ENCODE data around the gene FAM13C. TPM values are rescaled to one million over a fixed set of nuclear protein-coding genes. Genes with fewer than 3 reads are reported as not detected.

Gene FAM13C
- total RNA-seq, 6 experiments from 2014 or later = 0.49 to 7.4 (median 1.5) TPM

- ATAC-seq (peak; percentile 93 to 98 (median 97)), DNase-seq (peak in 2 of 3 donors; percentile 65 to 66)
- H3K4me3 ChIP-seq = no peak overlapping the region
- H3K36me3 ChIP-seq = no peaks in the 10 kb centered on the region
- H3K27ac ChIP-seq = peak overlapping the region; percentile 56 to 72 (median 70)
- no peaks in the 10 kb centered on the region for H3K9me3 ChIP-seq
- no peak for TF ChIP-seq POLR2A (IDR thresholded peaks at IDR 0.05)
- TF ChIP-seq, protein P1, sequence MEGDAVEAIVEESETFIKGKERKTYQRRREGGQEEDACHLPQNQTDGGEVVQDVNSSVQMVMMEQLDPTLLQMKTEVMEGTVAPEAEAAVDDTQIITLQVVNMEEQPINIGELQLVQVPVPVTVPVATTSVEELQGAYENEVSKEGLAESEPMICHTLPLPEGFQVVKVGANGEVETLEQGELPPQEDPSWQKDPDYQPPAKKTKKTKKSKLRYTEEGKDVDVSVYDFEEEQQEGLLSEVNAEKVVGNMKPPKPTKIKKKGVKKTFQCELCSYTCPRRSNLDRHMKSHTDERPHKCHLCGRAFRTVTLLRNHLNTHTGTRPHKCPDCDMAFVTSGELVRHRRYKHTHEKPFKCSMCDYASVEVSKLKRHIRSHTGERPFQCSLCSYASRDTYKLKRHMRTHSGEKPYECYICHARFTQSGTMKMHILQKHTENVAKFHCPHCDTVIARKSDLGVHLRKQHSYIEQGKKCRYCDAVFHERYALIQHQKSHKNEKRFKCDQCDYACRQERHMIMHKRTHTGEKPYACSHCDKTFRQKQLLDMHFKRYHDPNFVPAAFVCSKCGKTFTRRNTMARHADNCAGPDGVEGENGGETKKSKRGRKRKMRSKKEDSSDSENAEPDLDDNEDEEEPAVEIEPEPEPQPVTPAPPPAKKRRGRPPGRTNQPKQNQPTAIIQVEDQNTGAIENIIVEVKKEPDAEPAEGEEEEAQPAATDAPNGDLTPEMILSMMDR (IDR thresholded peaks at IDR 0.05) = no peak
- no peaks in the 10 kb centered on the region for H3K27me3 ChIP-seq
- WGBS (ENCODE audit: insufficient coverage, low coverage, low lambda C conversion rate, missing lambda C conversion rate) = 25% methylated on average over 1 of the region's 2 CpGs
- intact Hi-C loops (cut with DNase I) = no loop called here
- H3K4me1 ChIP-seq = peaks cover 0 to 23% (median 8%) of the 10 kb centered on the region in 4 donors
Measured at GRCh38 chr10:59323036-59323459, 39.3 kb downstream of the FAM13C start.

GRCh38 chr10:59322131-59322530, 40.2 kb downstream of the FAM13C start:
- peak in 1 of 3 donors; percentile 22 for DNase-seq
- TF ChIP-seq POLR2A (IDR thresholded peaks at IDR 0.05) = no peak
- TF ChIP-seq, protein P1 (IDR thresholded peaks at IDR 0.05) = no peak
- Histone ChIP-seq H3K27me3 (no peaks in the 10 kb centered on the region), H3K9me3 (no peaks in the 10 kb centered on the region), H3K27ac (peak overlapping the region; percentile 56 to 72 (median 70)), H3K4me1 (peaks cover 0 to 23% (median 8%) of the 10 kb centered on the region in 4 donors), H3K36me3 (no peaks in the 10 kb centered on the region), H3K4me3 (no peak overlapping the region)
- WGBS (ENCODE audit: insufficient coverage, low coverage, low lambda C conversion rate, missing lambda C conversion rate) = 32% methylated on average over 4 of the region's 4 CpGs
- peak; percentile 34 to 81 (median 52) for ATAC-seq
- intact Hi-C loops (cut with DNase I) = no loop called here

- Histone ChIP-seq H3K4me1 (peaks cover 0 to 32% (median 8%) of the 10 kb centered on the region in 4 donors), H3K36me3 (no peaks in the 10 kb centered on the region), H3K27ac (no peak overlapping the region), H3K9me3 (no peaks in the 10 kb centered on the region), H3K27me3 (no peaks in the 10 kb centered on the region), H3K4me3 (no peak overlapping the region)
- 31% methylated on average over 5 of the region's 5 CpGs for WGBS (ENCODE audit: insufficient coverage, low coverage, low lambda C conversion rate, missing lambda C conversion rate)
- TF ChIP-seq, protein P1 (IDR thresholded peaks at IDR 0.05) = no peak
- TF ChIP-seq POLR2A (IDR thresholded peaks at IDR 0.05) = no peak
- intact Hi-C loops (cut with DNase I) = no loop called here
- DNase-seq = no peak
- no peak for ATAC-seq
Measured at GRCh38 chr10:59320355-59320754, 42.0 kb downstream of the FAM13C start.

DNA sequence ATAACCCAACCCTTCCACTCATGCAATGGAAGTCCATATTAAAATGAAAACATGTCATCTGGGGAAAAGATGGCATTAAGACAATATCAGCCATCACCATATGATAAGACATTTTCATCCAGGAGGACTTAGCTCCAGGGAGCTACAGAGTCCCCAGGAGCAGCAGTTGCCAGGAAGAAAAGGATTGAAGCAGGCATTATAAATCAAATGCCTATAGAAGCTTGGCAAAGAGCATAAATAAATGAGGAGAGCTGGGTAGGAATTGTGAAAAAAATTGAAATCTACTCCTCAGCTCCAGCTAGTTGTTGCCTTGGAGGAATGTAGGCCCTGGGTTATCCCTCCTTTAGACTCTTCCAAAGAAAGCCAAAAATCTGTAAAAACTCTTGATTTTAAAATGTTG, 42.5 kb downstream of the FAM13C start:
- ATAC-seq (no peak), DNase-seq (no peak)
- H3K9me3 ChIP-seq = no peaks in the 10 kb centered on the region
- H3K4me3 ChIP-seq = no peak overlapping the region
- intact Hi-C loops (cut with DNase I) = no loop called here
- H3K27me3 ChIP-seq = no peaks in the 10 kb centered on the region
- peaks cover 0 to 37% (median 8%) of the 10 kb centered on the region in 4 donors for H3K4me1 ChIP-seq
- no peaks in the 10 kb centered on the region for H3K36me3 ChIP-seq
- TF ChIP-seq POLR2A (IDR thresholded peaks at IDR 0.05) = no peak
- TF ChIP-seq, protein P1 (IDR thresholded peaks at IDR 0.05) = no peak
- H3K27ac ChIP-seq = no peak overlapping the region

DNA sequence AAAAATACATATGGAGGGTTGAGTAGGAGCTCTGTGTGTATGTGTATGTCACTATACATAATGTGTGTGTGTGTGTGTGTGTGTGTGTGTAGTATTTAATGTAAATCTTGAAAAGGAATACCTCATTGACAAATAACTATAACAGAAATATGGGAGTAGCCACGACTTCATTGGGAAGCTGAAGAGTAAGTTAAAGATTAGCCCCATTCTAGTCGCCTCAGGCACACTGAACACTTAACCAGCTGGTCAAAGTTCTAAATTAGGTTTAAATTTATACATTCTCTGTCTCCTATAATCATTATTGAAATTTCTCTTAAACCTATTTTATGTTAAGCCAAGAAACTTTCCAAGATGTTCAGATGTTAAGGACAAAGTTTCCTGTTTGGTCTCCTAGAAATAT, 45.3 kb downstream of the FAM13C start:
- H3K27me3 ChIP-seq = no peaks in the 10 kb centered on the region
- intact Hi-C loops (cut with DNase I) = no loop called here
- DNase-seq (no peak), ATAC-seq (peak in 1 of 4 donors; percentile 51)
- no peaks in the 10 kb centered on the region for H3K9me3 ChIP-seq
- TF ChIP-seq POLR2A (IDR thresholded peaks at IDR 0.05) = no peak
- TF ChIP-seq, protein P1 (IDR thresholded peaks at IDR 0.05) = no peak
- peaks cover 0 to 20% (median 3%) of the 10 kb centered on the region in 4 donors for H3K4me1 ChIP-seq
- no peak overlapping the region for H3K4me3 ChIP-seq
- no peaks in the 10 kb centered on the region for H3K36me3 ChIP-seq
- H3K27ac ChIP-seq = no peak overlapping the region
- WGBS (ENCODE audit: insufficient coverage, low coverage, low lambda C conversion rate, missing lambda C conversion rate) = 11% methylated on average over 2 of the region's 2 CpGs
